ENCODE measurements around the gene SLC5A3. TPM values are rescaled to one million over a fixed set of nuclear protein-coding genes. Genes with fewer than 3 reads are reported as not detected.

The SLC5A3 gene
- total RNA-seq = 5.8 and 9.3 TPM in 2 replicates

GRCh38 chr21:34073032-34073748 lies at the start of gene SLC5A3, which contains the start of gene MRPS6:
Gene SLC5A3 (plus strand): TSS chr21:34073578. CDS start chr21:34095199, 21,621 bp downstream.
Gene MRPS6 (plus strand): TSS chr21:34073578. CDS start chr21:34073701, 123 bp downstream.

Other genes starting within 250 kb of the SLC5A3 start
- gene ATP5PO, start 157.8 kb upstream of the SLC5A3 start, total RNA-seq = 154 and 185 TPM in 2 replicates
- gene MRPS6, start within 50 bp of the SLC5A3 start, total RNA-seq = 15.1 and 19.3 TPM in 2 replicates

All from cardiac ventricle fibroblast (primary cell).